Regular cardiac myocyte (primary cell): ENCODE measurements around the gene ZBTB11. TPM values are rescaled to one million over a fixed set of nuclear protein-coding genes. Genes with fewer than 3 reads are reported as not detected.

Experiments
- total RNA-seq: library from RNA; depleted of rRNA; stranded (reverse); fragments of >200 nt; gene quantifications from 2 replicates; pipeline ENCODE4 v1.2.3, GENCODE V29; 2014

Gene ZBTB11
- 25.9 and 26.8 TPM in 2 replicates for total RNA-seq

DNA sequence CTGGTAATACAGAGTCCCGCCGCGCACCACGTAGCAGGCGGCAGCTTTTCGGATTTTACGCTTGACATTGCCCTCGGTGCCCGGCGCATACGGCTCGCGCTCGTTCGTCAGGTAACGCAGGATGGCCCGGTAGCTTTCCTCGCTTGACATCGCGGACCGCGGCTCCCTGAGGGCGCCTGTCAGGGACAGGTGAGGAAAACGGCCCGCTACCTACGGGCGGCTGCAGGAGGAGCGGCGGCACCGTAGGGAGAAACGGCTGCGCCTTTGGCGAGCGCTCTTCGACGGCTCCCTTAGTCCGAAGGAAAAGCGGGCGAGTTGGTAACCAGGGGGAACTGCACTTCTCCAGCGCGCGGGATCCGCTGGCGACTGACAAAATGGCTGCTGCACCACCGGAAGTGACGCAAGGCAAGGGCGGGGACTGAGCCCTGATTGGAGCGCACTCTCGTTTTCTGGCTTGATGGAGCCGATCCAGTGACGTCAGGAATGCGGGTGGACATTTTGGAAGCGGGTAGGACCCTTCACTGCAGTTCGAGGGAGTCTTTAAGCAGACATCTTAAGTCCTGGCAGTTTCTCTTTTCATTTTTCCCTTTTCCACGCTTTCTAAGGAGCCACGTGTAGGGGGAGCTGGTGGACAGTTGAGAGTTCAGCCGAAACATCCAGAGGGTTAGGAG, at the start of gene ZBTB11:
TSS of gene ZBTB11 (minus strand) at position 368 of the 671 bp plus-strand sequence. CDS start at position 150, 218 bp downstream.

DNA sequence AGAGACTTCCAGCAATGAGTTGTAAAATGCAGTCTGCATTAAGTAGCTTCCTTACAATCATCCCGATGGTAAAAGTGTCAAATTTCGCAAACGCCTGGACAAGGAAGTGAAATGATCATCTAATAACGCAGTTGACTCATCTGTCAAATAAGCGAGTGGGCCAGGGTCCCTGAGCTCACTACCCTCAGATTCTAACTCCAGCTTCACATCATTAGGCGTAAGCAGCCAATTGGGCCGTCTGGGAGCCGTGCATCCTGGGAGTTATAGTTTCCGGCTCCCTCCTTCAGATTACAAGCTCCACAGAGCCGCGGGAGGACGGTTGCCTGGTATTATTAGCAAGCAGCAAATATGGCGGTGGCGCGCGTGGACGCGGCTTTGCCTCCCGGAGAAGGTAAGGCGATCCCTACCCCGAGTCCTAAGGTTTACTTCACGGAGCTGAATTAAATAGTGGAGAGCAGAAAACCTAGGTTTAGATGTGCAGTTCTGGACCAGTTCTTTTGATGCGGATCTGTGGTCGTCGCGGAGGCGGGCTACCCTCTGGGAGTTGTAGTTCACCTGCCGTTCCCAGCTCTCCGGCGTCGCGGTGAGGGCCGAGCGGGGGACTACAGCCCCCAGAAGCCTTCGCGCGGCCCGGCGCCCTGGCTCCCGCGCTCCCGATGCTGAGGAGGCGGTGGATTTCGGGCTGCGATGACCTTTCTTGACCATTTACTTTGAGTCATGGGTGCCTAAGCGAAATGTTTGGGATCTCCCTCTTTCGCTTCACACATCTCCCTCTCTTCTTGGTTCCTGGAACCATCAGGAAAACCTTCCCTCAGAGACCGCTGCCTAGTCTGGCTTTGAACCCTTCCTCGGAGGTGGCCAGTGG, 47.6 kb upstream of the ZBTB11 start, which contains the start of gene CEP97:
TSS of gene CEP97 (plus strand) at position 286 of the 865 bp plus-strand sequence. CDS start at position 349, 63 bp downstream.

Other genes starting within 250 kb of the ZBTB11 start
- gene SENP7, start 163.9 kb downstream of the ZBTB11 start, total RNA-seq, result 8.1 and 8.7 TPM in 2 replicates
- 26.2 and 32.2 TPM in 2 replicates for gene TRMT10C, start 115.3 kb downstream of the ZBTB11 start, total RNA-seq
- 101 and 115 TPM in 2 replicates for gene PCNP, start 103.0 kb downstream of the ZBTB11 start, total RNA-seq
- 1,792 and 2,222 TPM in 2 replicates for gene RPL24, start 9.6 kb upstream of the ZBTB11 start, total RNA-seq
- gene CEP97, start 47.5 kb upstream of the ZBTB11 start, total RNA-seq, result 11.6 and 21.5 TPM in 2 replicates
- gene NXPE3, start 102.1 kb upstream of the ZBTB11 start, total RNA-seq, result 25.1 and 30.9 TPM in 2 replicates
- gene NFKBIZ, start 172.4 kb upstream of the ZBTB11 start, total RNA-seq, result 82.2 and 164 TPM in 2 replicates